ENCODE measurements around the gene FRMPD4. TPM values are rescaled to one million over a fixed set of nuclear protein-coding genes. Genes with fewer than 3 reads are reported as not detected.
A peak's percentile ranks its signal among the peaks of the same experiment; 100 is the strongest.

FRMPD4 gene
- total RNA-seq, 1 experiment from 2014 or later, result not detected

- TF ChIP-seq, protein P1, sequence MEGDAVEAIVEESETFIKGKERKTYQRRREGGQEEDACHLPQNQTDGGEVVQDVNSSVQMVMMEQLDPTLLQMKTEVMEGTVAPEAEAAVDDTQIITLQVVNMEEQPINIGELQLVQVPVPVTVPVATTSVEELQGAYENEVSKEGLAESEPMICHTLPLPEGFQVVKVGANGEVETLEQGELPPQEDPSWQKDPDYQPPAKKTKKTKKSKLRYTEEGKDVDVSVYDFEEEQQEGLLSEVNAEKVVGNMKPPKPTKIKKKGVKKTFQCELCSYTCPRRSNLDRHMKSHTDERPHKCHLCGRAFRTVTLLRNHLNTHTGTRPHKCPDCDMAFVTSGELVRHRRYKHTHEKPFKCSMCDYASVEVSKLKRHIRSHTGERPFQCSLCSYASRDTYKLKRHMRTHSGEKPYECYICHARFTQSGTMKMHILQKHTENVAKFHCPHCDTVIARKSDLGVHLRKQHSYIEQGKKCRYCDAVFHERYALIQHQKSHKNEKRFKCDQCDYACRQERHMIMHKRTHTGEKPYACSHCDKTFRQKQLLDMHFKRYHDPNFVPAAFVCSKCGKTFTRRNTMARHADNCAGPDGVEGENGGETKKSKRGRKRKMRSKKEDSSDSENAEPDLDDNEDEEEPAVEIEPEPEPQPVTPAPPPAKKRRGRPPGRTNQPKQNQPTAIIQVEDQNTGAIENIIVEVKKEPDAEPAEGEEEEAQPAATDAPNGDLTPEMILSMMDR (conservative IDR thresholded peaks at IDR 0.05), result no peak
- no peak for TF ChIP-seq EZH2 (IDR thresholded peaks at IDR 0.05; ENCODE audit: low read depth)
- no peak overlapping the region for H3K27ac ChIP-seq
- no peaks in the 10 kb centered on the region for H3K9me2 ChIP-seq (ENCODE audit: insufficient read depth)
- H3K36me3 ChIP-seq (ENCODE audit: low read depth), result no peaks in the 10 kb centered on the region
- no peaks in the 10 kb centered on the region for H3F3A ChIP-seq (ENCODE audit: insufficient read depth, low read depth)
- H3K27me3 ChIP-seq (ENCODE audit: insufficient read depth, low read depth), result no peaks in the 10 kb centered on the region
- H4K20me1 ChIP-seq (ENCODE audit: insufficient read depth), result no peaks in the 10 kb centered on the region
- POLR2A ChIA-PET (ENCODE audit: unreplicated experiment), result no interaction called here
- no peak for DNase-seq
- H3K4me3 ChIP-seq, result no peak overlapping the region
- H3K9me3 ChIP-seq (ENCODE audit: insufficient read depth, low read depth), result no peaks in the 10 kb centered on the region
- BruUV-seq (replicated peaks), result no TSS peak
- H3K79me2 ChIP-seq (ENCODE audit: low read depth), result no peaks in the 10 kb centered on the region
- no peaks in the 10 kb centered on the region for H3K4me1 ChIP-seq (replicated peaks; ENCODE audit: insufficient read depth)
- H2AFZ ChIP-seq, result no peak overlapping the region
- no peak overlapping the region for H3K4me2 ChIP-seq
- CTCF ChIA-PET, result no interaction called here
- intact Hi-C loops (cut with micrococcal nuclease; ENCODE audit: unreplicated experiment), result no loop called here
Observed at GRCh38 chrX:12693754-12694153, 555.5 kb downstream of the FRMPD4 start.

GRCh38 chrX:12700745-12701144 is 562.5 kb downstream of the FRMPD4 start:
- DNase-seq, result no peak
- BruUV-seq (replicated peaks), result no TSS peak
- Histone ChIP-seq H3K4me3 (no peak overlapping the region), H3F3A (ENCODE audit: insufficient read depth, low read depth) (no peaks in the 10 kb centered on the region), H3K27me3 (ENCODE audit: insufficient read depth, low read depth) (no peaks in the 10 kb centered on the region), H3K79me2 (ENCODE audit: low read depth) (no peaks in the 10 kb centered on the region), H3K36me3 (ENCODE audit: low read depth) (no peaks in the 10 kb centered on the region), H3K4me1 (replicated peaks; ENCODE audit: insufficient read depth) (no peaks in the 10 kb centered on the region), H3K27ac (no peak overlapping the region), H2AFZ (no peak overlapping the region), H3K4me2 (no peak overlapping the region), H3K9me2 (ENCODE audit: insufficient read depth) (no peaks in the 10 kb centered on the region), H4K20me1 (ENCODE audit: insufficient read depth) (no peaks in the 10 kb centered on the region), H3K9me3 (ENCODE audit: insufficient read depth, low read depth) (no peaks in the 10 kb centered on the region)
- ChIA-PET CTCF (no interaction called here), POLR2A (ENCODE audit: unreplicated experiment) (no interaction called here)
- intact Hi-C loops (cut with micrococcal nuclease; ENCODE audit: unreplicated experiment), result loop anchor here (1.0 to 10.0 kb wide), 6 partner anchors 136 to 1556 kb away; no protein-coding TSS in a partner anchor
- TF ChIP-seq EZH2 (IDR thresholded peaks at IDR 0.05; ENCODE audit: low read depth), result no peak
- TF ChIP-seq, protein P1 (conservative IDR thresholded peaks at IDR 0.05), result no peak

DNA sequence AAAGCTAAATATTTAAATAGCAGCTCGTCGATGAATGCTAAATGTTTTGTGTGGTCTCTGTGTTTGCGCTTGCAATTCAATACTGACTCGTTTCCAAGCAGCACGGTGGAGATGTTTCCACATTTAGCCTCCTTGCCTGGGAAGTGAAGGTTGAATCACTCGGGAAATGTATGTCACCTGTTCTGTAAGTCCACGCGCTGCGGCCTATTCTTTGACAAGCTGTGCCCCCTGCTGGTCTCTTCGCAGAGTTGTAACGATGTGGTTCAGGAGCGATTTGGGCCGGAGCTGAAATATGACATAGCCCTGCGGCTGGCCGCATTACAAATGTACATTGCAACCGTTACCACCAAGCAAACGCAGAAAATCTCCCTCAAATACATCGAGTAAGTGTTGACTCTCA is 563.4 kb downstream of the FRMPD4 start:
- H3K4me1 ChIP-seq (replicated peaks; ENCODE audit: insufficient read depth), result no peaks in the 10 kb centered on the region
- no peaks in the 10 kb centered on the region for H3K36me3 ChIP-seq (ENCODE audit: low read depth)
- H3K9me3 ChIP-seq (ENCODE audit: insufficient read depth, low read depth), result no peaks in the 10 kb centered on the region
- POLR2A ChIA-PET (ENCODE audit: unreplicated experiment), result no interaction called here
- H3K27me3 ChIP-seq (ENCODE audit: insufficient read depth, low read depth), result no peaks in the 10 kb centered on the region
- no peaks in the 10 kb centered on the region for H4K20me1 ChIP-seq (ENCODE audit: insufficient read depth)
- H3K9me2 ChIP-seq (ENCODE audit: insufficient read depth), result no peaks in the 10 kb centered on the region
- BruUV-seq (replicated peaks), result no TSS peak
- TF ChIP-seq, protein P1 (conservative IDR thresholded peaks at IDR 0.05), result peak; percentile 79
- TF ChIP-seq EZH2 (IDR thresholded peaks at IDR 0.05; ENCODE audit: low read depth), result no peak
- no peaks in the 10 kb centered on the region for H3K79me2 ChIP-seq (ENCODE audit: low read depth)
- CTCF ChIA-PET, result interaction anchor here (0.6 kb wide), 2 partner anchors 190 to 543 kb away, joined by 3 to 7 read pairs; no protein-coding TSS in a partner anchor
- peak; percentile 49 to 51 for DNase-seq
- no peaks in the 10 kb centered on the region for H3F3A ChIP-seq (ENCODE audit: insufficient read depth, low read depth)
- intact Hi-C loops (cut with micrococcal nuclease; ENCODE audit: unreplicated experiment), result loop anchor here (1.0 to 10.0 kb wide), 8 partner anchors 69 to 1557 kb away; no protein-coding TSS in a partner anchor
- H3K4me3 ChIP-seq, result no peak overlapping the region
- no peak overlapping the region for H3K27ac ChIP-seq
- peak overlapping the region; percentile 62 for H3K4me2 ChIP-seq
- no peak overlapping the region for H2AFZ ChIP-seq

Data from PC-9 (cell line).